Stomach (tissue), 4 donors: ENCODE results near the gene EYA2.

Experiments used
- POLR2A ChIP-seq, 4 donors: fragments of 450-650 bp; IDR thresholded peaks; one replicate each; pipeline ENCODE4 v1.6.1; 2016; ENCODE audit warnings: antibody characterized with exemption in 4 of 4, control low read depth in 2 of 4, mild to moderate bottlenecking in 1 of 4, moderate library complexity in 1 of 4
- POLR2AphosphoS5 ChIP-seq, 3 donors: sonication (generic); formaldehyde crosslinking; IDR thresholded peaks; one replicate each; pipeline ENCODE4 v1.6.1; 2016; ENCODE audit warnings: antibody characterized with exemption in 3 of 3
- TF ChIP-seq, protein P1 (sequence below), 7 experiments: fragments of 450-650 bp in 4 of 7; fragments of 200-600 bp in 3 of 7; sonication (generic) in 3 of 7; IDR thresholded peaks; one replicate each; pipeline ENCODE4 v1.5.1; 2016 to 2019; ENCODE audit warnings: antibody characterized with exemption in 7 of 7, control low read depth in 2 of 7, mild to moderate bottlenecking in 1 of 7

DNA sequence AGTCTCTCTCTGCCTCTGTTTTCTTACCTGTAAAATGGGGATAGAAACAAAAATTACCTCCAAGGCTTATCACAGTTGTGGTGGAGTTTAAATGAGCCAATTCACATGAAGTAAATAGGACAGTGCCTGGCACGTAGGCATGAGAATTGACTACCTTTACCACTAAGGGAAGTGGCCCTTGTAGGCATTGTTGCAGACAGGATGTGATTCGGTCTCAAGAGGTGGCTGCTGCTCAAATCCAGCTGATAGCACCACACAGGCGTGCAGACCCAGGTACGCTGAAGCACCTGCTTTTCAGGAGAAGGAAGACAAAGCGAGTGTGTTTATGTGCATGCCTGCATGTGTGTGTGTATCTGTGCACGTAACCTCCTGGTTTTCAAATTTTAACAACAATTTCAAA lies 108.6 kb downstream of the EYA2 start:
- TF ChIP-seq, protein P1, sequence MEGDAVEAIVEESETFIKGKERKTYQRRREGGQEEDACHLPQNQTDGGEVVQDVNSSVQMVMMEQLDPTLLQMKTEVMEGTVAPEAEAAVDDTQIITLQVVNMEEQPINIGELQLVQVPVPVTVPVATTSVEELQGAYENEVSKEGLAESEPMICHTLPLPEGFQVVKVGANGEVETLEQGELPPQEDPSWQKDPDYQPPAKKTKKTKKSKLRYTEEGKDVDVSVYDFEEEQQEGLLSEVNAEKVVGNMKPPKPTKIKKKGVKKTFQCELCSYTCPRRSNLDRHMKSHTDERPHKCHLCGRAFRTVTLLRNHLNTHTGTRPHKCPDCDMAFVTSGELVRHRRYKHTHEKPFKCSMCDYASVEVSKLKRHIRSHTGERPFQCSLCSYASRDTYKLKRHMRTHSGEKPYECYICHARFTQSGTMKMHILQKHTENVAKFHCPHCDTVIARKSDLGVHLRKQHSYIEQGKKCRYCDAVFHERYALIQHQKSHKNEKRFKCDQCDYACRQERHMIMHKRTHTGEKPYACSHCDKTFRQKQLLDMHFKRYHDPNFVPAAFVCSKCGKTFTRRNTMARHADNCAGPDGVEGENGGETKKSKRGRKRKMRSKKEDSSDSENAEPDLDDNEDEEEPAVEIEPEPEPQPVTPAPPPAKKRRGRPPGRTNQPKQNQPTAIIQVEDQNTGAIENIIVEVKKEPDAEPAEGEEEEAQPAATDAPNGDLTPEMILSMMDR (IDR thresholded peaks at IDR 0.05), result no peak
- TF ChIP-seq POLR2AphosphoS5 (IDR thresholded peaks at IDR 0.05) (no peak), POLR2A (IDR thresholded peaks at IDR 0.05) (no peak)
